ENCODE measurements around the gene SLC25A26. TPM values are rescaled to one million over a fixed set of nuclear protein-coding genes. Genes with fewer than 3 reads are reported as not detected.
A peak's percentile ranks its signal among the peaks of the same experiment; 100 is the strongest.

Gene SLC25A26
- total RNA-seq, 1 donor, result 14.0 TPM

- DNase-seq (ENCODE audit: low read depth), result no peak
- H3K4me3 ChIP-seq (ENCODE audit: low read depth, low read length), result no peak overlapping the region
- no peak for TF ChIP-seq CTCF (IDR thresholded peaks at IDR 0.05; ENCODE audit: insufficient read depth, low read length)
Measured at GRCh38 chr3:66233033-66233432, 12.2 kb downstream of the SLC25A26 start.

GRCh38 chr3:66236281-66236680, 15.5 kb downstream of the SLC25A26 start:
- DNase-seq (ENCODE audit: low read depth), result peak; percentile 18
- H3K4me3 ChIP-seq (ENCODE audit: low read depth, low read length), result no peak overlapping the region
- peak; percentile 36 for TF ChIP-seq CTCF (IDR thresholded peaks at IDR 0.05; ENCODE audit: insufficient read depth, low read length)

GRCh38 chr3:66237552-66237951, 16.8 kb downstream of the SLC25A26 start:
- no peak overlapping the region for H3K4me3 ChIP-seq (ENCODE audit: low read depth, low read length)
- no peak for TF ChIP-seq CTCF (IDR thresholded peaks at IDR 0.05; ENCODE audit: insufficient read depth, low read length)
- no peak for DNase-seq (ENCODE audit: low read depth)

- DNase-seq (ENCODE audit: low read depth), result no peak
- no peak for TF ChIP-seq CTCF (IDR thresholded peaks at IDR 0.05; ENCODE audit: insufficient read depth, low read length)
Measured at GRCh38 chr3:66239513-66240123, 18.8 kb downstream of the SLC25A26 start.

GRCh38 chr3:66241466-66241865, 20.7 kb downstream of the SLC25A26 start:
- DNase-seq (ENCODE audit: low read depth), result no peak
- no peak for TF ChIP-seq CTCF (IDR thresholded peaks at IDR 0.05; ENCODE audit: insufficient read depth, low read length)
- no peak overlapping the region for H3K4me3 ChIP-seq (ENCODE audit: low read depth, low read length)

More at GRCh38 chr3:66239513-66240123, 18.8 kb downstream of the SLC25A26 start:
- no peak overlapping the region for H3K4me3 ChIP-seq (ENCODE audit: low read depth, low read length)

GRCh38 chr3:66242788-66243464, 22.1 kb downstream of the SLC25A26 start:
- TF ChIP-seq CTCF (IDR thresholded peaks at IDR 0.05; ENCODE audit: insufficient read depth, low read length), result no peak
- no peak for DNase-seq (ENCODE audit: low read depth)
- H3K4me3 ChIP-seq (ENCODE audit: low read depth, low read length), result no peak overlapping the region
